SIG-M5 (cell line): ENCODE data around the gene LRMDA.

ENCODE experiments used
- DNase-seq: peaks from one replicate; lab custom pipeline; 2025; lab: John Stamatoyannopoulos, UW

Gene LRMDA

GRCh38 chr10:76274933-76275332 is 843.5 kb downstream of the LRMDA start:
- no peak for DNase-seq

- DNase-seq = no peak
Measured at GRCh38 chr10:76278811-76279460, 847.5 kb downstream of the LRMDA start.

GRCh38 chr10:76281659-76282058 is 850.2 kb downstream of the LRMDA start:
- DNase-seq = no peak

- no peak for DNase-seq
Measured at GRCh38 chr10:76282061-76283025, 850.9 kb downstream of the LRMDA start.

- DNase-seq = no peak
Measured at GRCh38 chr10:76284351-76284750, 852.9 kb downstream of the LRMDA start.

GRCh38 chr10:76285012-76285411 is 853.6 kb downstream of the LRMDA start:
- no peak for DNase-seq

GRCh38 chr10:76285515-76285914 is 854.1 kb downstream of the LRMDA start:
- no peak for DNase-seq

- DNase-seq = no peak
Measured at GRCh38 chr10:76286536-76286935, 855.1 kb downstream of the LRMDA start.

GRCh38 chr10:76287856-76288255 is 856.4 kb downstream of the LRMDA start:
- DNase-seq = no peak

- no peak for DNase-seq
Measured at GRCh38 chr10:76291175-76291574, 859.8 kb downstream of the LRMDA start.

- no peak for DNase-seq
Measured at GRCh38 chr10:76291885-76292284, 860.5 kb downstream of the LRMDA start.

- no peak for DNase-seq
Measured at GRCh38 chr10:76296957-76297356, 865.5 kb downstream of the LRMDA start.

GRCh38 chr10:76297358-76297757 is 865.9 kb downstream of the LRMDA start:
- DNase-seq = no peak

- DNase-seq = no peak
Measured at GRCh38 chr10:76297780-76298281, 866.4 kb downstream of the LRMDA start.

GRCh38 chr10:76298329-76298728 is 866.9 kb downstream of the LRMDA start:
- no peak for DNase-seq

GRCh38 chr10:76299501-76299900 is 868.1 kb downstream of the LRMDA start:
- no peak for DNase-seq

GRCh38 chr10:76301211-76301610 is 869.8 kb downstream of the LRMDA start:
- DNase-seq = no peak

- DNase-seq = no peak
Measured at GRCh38 chr10:76301950-76302349, 870.5 kb downstream of the LRMDA start.

- no peak for DNase-seq
Measured at GRCh38 chr10:76302481-76302880, 871.1 kb downstream of the LRMDA start.

GRCh38 chr10:76302961-76303630 is 871.7 kb downstream of the LRMDA start:
- no peak for DNase-seq

- no peak for DNase-seq
Measured at GRCh38 chr10:76303682-76304316, 872.4 kb downstream of the LRMDA start.
